ENCODE results near the gene SMIM11.

GRCh38 chr21:34337741-34338140 lies 37.6 kb upstream of the SMIM11 start:
- no peak for TF ChIP-seq CTCF (IDR thresholded peaks at IDR 0.05)
- no peak for TF ChIP-seq POLR2A (IDR thresholded peaks at IDR 0.05)
